GM19238 (cell line): ENCODE results near the gene SYNJ2.

Experiments
- DNase-seq: peaks from one replicate; pipeline ENCODE4 v3.0.0; 2011; ENCODE audit warnings: low spot score; ENCODE audit not compliant: insufficient read length

SYNJ2 gene

DNA sequence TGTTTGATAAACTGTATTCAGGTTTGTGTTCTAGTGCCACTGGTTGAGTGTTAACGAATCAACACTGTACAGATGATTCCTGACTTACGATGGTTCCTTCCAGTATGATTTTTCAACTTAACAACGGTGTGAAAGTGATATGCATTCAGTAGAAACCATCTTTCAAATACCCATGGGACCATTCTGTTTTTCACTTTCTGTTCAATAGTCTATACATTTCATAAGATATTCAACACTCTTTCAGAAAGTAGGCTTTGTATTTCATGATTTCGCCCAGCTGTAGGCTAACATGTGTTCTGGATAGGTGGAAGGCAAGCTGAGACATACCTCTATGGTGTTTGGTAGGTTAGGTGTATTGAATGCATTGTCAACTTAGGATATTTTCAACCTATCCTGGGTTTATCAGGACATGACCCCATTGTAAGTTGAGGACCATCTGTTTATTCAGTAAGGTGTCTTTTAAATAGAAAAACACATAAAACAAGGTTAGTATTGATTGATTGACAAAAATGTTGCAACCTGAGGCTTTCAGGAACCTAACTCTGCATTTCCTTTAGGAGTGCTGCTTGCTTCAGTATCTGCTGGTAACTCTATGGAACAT, 32.3 kb downstream of the SYNJ2 start:
- no peak for DNase-seq

DNA sequence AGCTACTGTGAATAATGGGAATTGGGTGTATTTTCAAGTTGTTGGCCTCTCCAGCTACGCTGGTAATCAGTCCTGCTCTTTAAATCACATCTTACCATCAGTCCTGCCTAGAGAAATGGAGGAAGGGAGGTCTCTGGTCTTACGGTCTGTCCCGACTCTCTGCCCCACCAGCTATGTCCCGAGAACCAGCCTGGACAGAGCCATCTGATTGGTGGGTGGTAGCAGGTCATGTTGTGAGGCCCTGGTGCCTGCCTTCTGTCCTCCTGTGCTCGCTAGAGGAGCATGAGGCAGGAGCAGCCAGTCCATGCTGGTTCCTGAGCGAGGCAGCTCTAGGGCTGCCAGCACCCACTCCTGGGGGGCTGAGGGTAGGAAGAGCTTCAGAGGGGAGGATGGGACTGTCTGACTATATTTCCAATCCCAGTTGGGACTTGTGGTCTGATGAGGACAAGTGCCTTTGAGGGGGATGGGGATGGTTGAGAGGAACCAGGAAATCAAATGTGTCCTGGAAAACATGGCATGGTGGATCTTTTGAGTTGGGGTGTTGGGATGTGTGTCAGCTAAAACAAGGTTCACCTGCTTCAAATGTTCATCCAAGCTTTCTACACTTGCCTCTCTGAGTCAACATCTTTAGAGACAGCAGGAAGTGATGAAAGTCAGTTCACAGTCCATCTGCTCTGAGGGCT, 33.0 kb downstream of the SYNJ2 start:
- DNase-seq: no peak

DNA sequence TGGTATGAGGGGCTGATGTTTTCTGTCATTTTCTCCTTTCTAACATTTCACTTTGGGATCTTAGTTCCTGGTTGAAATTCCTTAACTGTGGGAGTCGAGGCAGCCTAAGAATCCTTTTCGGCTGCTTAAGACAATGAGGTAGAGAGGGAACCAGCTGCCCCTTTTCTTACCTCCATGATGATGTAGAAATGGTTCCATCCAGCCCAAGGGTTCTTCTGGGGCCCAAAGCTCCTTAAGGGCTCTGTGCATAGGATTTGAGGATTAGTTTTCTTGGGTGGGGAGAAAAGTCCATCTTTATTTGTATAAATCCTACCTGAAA, 33.5 kb downstream of the SYNJ2 start:
- DNase-seq: no peak

DNA sequence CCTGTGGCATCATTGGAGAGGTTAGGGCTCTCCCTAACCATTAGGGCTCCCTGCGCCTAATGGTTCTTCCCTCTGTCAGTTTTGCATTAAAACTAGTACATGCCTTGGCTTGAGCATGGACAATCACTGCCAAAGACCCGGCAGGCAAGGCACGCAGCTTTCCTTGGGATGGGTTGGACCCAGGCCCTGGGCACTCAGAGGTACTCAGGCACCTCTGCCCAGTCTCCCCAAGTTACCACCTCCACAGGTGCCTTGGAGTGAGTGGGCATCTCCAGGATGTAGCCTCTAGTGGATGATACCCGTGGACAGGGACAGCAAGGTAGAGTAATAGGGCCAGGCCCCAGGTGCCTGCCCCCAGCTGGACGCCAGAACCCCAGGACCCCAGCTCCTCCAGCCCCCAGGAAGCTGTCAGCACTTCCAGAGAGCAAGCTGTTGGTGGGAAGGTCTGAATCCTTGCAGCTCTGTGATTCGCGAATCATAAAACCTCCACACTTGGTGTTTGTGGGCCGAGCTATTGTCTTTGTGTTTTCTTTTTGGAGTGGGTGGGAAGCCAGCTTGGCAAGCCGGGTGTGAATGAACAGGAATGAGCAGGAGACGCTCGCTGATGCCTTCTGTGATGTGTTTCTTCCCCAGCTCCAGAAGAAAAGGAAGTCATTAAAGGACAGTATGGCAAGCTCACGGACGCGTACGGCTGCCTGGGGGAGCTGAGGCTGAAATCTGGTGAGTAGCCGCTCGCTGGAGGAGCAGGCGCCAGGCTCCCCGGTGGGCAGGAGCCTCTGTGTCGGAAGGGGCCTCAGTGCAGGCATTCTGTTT, 35.1 kb downstream of the SYNJ2 start:
- DNase-seq: no peak

DNA sequence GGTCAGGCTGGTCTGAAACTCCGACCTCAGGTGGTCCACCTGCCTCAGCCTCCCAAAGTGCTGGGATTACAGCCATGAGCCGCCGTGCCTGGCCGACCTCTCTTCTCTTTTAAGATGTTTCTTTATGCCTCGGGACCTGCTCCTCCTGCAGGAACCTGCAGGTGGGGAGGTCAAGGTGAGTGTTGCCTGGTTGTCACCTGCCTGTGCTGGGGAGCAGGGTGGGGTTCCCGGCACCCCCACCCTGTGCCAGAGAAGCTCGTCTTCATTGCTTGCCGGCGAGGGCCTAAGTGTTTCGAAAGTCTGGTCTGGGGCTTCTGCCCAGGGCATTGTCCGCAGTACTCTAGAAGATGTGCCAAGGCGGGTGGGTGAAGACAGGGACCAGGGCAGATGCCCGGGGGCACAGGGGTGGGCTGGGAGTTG, 36.0 kb downstream of the SYNJ2 start:
- DNase-seq: no peak

DNA sequence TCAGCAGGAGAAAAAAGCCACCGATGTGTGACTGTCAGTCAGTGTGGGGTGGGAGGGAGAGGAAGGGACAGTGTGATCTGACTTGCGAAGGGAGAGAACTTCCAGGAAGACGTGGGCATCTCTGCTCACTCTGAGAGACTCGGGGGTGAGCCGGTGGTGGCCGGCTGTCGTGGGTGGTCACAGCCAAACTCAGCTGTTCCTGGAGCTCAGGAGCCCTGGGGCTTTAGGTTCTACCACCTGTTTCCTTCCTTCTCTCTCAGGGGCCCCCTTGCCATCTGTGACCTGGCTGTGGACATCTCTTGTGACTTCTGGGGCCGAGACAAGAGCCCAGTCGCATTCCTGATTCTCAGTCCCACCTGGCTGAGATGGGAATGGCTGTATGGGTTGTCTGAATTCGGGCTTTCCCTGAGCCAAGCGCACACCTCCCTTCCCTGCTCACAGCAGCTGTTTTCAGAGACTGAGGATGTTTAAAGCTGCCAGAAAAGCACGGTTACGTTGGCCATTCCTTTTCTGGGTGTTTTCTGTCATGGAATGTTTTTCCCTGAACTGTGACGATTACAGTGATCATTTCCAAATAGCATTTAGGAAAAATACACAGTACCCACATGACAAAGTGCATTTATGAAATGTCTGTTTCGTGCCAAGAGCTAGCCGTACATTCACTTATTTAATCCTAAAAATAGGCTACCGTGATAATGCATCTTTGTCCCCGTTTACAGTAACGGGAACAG, 36.5 kb downstream of the SYNJ2 start:
- no peak for DNase-seq

DNA sequence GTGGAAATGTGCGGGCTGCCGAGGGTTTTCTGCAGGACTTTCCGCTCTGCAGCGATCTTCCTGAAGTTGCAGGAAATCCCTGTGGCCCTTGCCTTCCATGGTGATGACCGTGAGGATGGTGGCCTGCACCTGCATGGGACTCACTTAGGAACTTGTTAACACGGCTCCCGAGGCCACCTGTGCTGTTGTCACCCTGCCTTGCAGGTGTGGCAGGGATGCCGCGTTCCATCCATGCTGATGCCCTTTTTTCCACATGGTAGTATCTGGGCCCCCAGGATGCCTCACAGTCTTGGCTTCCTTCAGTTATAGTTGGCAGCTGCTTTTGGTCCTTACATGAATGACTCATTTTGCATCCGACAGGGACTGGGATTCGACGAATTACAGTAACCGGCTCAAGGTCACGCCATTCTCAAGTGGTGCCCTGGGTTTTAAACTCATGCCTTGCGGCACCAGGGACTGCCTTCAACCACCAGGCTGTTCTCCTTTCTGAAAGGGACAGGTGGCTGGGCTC, 37.2 kb downstream of the SYNJ2 start:
- DNase-seq: no peak

DNA sequence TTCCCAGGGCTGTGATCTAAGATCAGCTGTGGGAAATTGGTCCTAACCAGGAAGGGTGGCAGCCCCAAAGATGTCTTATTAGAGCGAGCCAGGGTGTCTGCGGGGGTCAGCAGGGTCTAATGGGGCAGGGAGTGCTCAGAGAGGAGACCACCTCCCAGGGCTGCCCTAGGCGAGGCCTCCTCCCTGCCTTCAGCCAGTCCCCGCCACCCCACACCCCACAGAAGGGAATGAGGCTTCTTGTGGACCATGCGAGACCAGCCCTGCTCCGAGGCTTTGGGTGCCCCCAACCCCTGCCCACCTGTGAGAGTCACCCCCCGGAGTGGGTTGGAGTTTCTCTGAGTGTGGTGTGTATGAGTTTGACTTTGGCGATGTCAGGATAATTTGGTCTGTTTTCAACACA, 37.8 kb downstream of the SYNJ2 start:
- DNase-seq: no peak

DNA sequence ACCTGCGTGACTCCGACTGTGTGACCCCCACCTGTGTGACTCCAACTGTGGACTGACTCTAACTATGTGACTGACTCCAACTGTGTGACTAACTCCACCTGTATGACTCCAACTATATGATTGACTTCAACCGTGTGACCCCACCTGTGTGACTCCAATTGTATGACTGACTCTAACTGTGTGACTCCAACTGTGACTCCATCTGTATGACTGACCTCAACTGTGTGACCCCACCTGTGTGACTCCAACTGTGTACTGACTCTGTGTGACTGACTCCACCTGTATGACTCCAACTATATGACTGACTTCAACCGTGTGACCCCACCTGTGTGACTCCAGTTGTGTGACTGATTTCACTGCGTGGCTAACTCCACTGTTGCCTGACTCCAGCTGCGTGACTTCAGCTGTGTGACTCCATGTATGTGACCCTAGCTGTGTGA, 38.6 kb downstream of the SYNJ2 start:
- DNase-seq: no peak

DNA sequence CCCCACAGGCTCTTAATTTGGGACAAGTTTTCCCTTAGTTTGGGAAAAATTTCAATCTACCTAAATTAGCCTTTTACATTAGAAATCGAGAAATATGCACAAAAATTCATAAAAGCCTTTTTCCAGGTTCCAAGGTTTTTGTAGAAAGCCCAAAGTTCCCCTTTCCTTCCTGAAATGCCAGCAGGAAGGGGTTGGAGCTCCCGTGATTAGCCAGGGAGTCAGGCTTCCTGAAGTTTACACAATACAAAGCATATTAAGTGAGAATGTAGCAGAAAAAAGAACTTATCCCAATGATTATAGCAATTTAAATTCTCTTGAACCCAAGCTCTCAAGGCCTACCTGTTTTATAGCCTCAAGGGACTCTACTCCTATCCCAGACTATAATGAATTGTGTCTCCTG, 39.1 kb downstream of the SYNJ2 start:
- DNase-seq: no peak

DNA sequence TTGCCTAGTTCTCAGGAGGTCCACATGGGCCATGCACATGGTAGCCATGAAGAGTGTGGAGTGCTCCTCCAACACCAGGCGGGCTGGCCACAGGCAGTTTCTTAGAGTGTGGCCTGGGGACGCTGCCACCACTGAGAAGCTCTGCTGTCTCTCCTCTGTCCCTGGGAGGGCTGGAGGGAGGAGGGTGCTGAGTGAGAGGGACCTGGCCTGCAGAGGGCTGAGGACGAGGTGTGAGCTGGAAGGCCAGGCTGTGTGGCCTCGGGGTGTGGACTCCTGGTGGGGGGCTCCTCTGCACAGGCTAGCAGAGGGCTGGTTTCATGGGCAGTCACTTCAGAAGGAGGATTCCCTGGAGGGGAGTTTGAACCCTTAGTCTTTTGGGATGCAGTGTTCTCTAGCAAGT, 39.7 kb downstream of the SYNJ2 start:
- DNase-seq: no peak

DNA sequence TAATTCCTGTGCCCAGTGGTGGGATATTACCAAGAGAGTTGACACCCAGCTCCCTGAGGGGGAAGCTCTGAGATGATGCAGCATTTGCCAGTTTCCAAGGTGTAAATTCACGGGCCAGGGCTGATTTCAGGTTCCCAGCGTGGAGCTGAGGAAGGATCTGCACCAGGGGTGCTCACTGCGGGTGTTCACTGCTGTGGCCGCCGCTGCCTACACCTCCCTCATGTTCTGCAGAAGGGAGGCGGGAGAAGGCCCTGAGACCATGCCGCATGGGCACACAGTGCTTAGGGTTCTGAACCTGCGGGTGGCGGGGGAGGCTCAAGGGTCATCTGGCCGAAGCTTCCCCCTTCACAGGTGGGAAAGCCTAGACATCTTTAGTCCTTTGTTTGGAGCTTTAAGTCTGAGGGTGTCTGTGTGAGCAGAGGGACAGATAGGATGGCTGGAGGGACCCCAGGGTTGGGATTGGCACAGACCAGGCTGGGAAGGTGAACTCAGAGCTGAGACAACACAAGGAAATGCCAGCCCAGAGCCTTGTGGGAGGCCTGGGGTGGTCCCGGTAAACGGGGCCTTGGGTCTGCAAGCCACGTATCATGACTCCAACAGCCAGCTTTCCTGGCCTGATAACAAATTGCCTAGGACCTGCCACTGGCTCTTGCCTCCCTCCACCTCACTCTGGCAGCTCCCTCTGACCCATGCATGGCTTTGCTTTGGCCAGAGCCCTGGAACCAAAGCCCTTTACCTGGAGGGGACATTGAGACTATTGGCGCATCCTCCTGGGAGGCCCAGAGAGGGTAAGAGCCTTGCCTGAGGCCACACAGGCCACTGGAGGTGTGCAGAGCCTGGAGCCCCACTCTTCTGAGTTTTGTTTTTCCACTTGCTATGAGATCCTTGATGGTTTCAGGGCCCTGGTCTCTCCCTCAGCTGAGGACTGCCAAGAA, 40.4 kb downstream of the SYNJ2 start:
- no peak for DNase-seq

DNA sequence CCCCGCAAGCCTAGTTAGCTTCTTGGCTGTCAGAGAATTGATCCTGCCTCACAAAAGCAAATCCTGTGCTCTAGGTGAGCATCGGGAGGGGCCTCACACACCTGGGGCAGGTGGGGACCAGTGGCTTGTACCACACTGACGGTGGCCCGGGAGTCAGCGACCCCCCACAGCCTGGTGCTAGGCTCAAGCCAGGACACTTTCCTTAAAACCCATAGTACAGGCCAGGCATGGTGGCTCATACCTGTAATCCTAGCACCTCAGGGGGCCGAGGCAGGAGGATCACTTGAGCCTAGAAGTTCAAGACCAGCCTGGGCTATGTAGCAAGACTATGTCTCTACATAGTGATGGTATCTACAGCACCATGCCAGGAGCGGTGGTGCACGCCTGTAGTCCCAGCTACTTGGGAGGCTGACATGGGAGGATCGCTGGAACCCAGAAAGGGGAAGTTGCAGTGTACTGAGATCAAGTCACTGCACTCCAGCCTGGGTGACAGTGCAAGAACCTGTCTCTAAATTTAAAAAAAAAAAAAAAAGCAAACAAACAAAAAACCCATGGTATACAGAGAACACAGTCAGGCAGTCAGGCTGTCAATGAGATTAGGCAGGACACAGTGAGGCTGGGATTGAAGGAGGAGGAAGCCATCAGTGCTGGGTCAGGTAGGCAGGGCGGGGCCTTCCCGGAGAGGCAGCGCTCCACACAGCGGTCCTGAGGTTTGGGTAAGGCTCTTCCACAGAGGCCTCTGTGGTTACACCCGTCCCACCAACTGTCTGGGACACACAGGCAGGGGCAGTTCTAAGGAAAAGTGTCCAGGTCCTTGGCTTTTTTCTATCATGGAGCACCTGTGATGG, 41.3 kb downstream of the SYNJ2 start:
- DNase-seq: no peak

DNA sequence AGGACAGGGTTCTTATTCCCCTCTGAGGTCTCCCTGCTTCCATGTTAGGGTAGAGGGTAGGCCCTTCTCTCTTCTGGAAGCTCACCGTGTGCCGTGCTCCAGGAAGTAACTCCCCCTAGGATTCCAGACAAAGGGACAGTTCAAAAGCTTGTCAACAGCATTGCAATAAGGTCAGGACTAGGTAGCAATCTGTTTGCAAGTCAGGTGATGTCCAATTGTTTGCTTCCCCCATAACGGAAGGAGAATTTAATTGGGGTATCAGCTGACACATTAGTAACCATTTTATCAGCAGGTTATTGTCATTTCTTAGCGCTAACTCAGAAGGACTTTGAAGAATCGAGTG, 41.9 kb downstream of the SYNJ2 start:
- no peak for DNase-seq

DNA sequence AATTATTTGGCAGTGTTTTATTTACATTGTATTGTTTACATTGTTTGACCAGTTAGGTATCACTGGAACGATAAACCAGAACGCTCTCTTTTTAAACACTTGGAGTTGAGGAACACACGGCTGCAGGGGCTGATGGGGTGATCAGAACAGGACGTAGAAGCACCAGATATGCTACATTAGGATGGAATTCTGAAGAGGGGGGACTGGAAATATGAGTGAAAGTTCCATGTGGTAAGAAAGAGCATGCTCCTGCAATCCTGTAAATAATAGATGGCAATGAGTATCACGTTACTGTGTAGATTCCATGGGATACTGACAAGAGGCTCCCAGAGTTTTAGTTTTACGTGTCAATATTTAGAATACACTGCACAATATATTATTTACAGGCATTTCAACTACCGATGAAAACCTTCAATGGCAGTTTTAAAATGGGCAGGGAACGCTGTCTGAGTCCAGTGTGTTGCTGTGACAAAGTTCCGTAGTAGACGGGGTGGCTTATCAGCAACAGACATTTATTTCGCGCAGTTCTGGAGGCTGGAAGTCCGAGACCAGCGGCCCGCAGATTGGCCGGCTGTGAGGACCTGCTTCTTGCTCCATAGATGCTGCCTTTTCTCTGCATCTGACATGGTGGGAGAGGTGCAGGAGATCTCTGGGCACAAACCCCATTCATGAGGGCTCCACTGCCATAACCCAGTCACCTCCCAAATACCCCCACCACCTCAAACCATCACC, 43.1 kb downstream of the SYNJ2 start:
- no peak for DNase-seq

DNA sequence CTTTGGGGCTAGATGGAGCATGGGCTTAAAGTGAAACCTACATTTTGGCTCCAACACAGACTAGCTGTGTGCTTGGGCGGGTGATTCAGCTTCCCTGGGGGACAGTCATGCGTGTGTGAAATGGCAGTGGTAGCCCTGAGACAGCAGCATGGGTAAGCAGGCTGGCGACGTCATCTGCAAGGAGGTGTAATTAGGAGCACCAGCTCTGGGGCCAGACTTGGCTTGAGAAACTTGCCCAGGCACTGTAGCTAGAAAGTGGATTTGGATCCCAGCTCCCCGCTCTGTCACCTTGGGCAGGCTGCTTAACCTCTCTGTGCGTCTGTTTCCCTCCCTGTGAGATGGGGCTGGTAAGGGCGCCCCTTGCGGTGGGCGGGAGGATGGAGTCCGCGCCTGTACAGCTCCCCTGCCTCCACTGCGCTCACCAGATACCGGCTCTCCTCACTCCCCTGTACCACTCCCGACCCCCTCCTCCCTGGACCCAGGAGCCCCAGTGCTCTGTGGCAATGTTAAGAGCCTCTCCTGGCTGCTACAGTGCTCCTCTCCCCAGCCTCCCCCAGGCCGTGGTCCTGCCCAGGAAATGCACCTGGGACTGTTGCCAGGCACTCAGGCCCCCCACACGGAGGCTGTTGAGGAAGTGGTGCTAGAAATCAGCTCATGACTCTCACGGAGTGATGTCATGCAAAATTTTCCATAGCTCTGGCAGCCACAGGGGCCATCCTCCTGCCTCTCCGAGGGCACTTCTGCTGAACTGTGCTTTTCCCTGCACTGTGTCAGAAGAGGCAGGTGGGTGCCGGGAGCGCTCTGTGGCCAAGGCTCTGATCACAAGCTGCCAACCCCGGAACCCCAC, 44.6 kb downstream of the SYNJ2 start:
- peak; percentile 72 for DNase-seq

DNA sequence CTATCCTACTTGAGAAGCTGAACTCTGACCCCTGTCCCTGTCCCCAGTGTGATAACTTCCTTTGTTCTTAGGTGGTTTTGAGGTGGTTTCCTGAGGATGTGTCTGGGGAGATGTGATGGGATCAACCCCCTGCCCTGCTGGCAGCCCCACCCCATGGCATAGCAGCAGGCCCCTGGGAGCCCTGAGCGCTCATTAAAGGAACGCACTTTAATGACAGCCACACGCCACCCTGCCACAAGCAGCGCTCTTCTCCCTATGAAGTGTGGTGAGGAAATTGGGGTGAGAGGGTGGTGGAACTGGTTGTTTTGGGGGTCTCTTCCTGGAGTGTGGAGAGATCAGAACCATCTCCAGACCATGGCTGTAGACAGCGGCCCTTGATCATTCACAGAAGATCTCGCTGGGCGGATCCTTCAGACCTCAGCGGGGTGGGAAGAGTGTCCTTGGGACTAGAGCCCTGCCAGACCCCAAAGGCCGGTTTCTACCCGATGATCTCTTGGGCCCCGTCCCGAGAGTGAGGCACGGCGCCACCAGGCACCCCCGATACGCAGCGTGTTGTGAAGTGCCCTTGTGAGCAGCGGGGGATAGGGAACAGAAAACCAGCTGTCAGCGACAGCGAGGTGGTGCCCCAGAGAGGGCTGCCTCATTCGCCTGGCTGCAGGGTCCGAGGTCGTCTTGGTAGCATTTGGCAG, 45.4 kb downstream of the SYNJ2 start:
- DNase-seq: no peak
